HepG2 (cell line): Measurements from ENCODE around the gene PRKN. TPM values are rescaled to one million over a fixed set of nuclear protein-coding genes. Genes with fewer than 3 reads are reported as not detected.

Source experiments
- ATAC-seq: fragments of 200-7000 bp; cut with Tn5 transposase; 3 replicates; pipeline ENCODE4 v1.9.1; 2020; ENCODE audit warnings: mild to moderate bottlenecking, moderate library complexity
- BruUV-seq: library from RNA; stranded (reverse); fragments of 400-500 nt; replicated peaks from 2 replicates; lab custom pipeline; 2021; lab: Mats Ljungman, UMichigan
- CTCF ChIA-PET: fragments of 300-600 bp; formaldehyde crosslinking; extraction: SDS; loops from one replicate; lab custom pipeline; 2021; ENCODE audit warnings: low total read pairs, inconsistent platforms, low intra/inter-chr PET ratio; lab: Yijun Ruan, JAX
- POLR2A ChIA-PET: fragments of 350-600 bp; sonication (Branson Sonifier 250); formaldehyde crosslinking; loops from one replicate; lab custom pipeline; 2020; ENCODE audit warnings: antibody characterized with exemption, inconsistent platforms; lab: Yijun Ruan, JAX
- DNase-seq: peaks from one replicate; pipeline ENCODE4 v3.0.0-alpha.2; 2015; ENCODE audit warnings: low spot score
- FAIRE-seq: peaks from 3 replicates; lab custom pipeline; 2011; peaks lifted over from hg19 to GRCh38; lab: Jason Lieb, UNC
- H2AFZ ChIP-seq: one replicate; pipeline ENCODE4 v1.6.1; 2011; ENCODE audit warnings: low read length, inconsistent platforms
- H3K27ac ChIP-seq: fragments of 300-600 bp; 3 replicates; pipeline ENCODE4 v1.8.0; 2011; ENCODE audit warnings: mixed run types, mild to moderate bottlenecking, mixed read lengths, low read length, inconsistent platforms; ENCODE audit not compliant: insufficient read depth; ENCODE audit errors: extremely low read length
- H3K27me3 ChIP-seq, 2 experiments: fragments of 200-600 bp in 1 of 2; 2 replicates in 1 of 2; 3 replicates in 1 of 2; pipeline versions ENCODE4 v1.6.0 to v1.8.0; 2011; ENCODE audit warnings: low read length in 2 of 2, mild to moderate bottlenecking in 2 of 2, moderate library complexity in 2 of 2, inconsistent platforms in 1 of 2; ENCODE audit not compliant: insufficient read depth in 2 of 2, control insufficient read depth in 1 of 2
- H3K36me3 ChIP-seq, 2 experiments: fragments of 200-600 bp in 1 of 2; replicated peaks in 1 of 2; 2 replicates in 1 of 2; 3 replicates in 1 of 2; pipeline versions ENCODE4 v1.5.1 to v1.8.0; 2011; ENCODE audit warnings: low read length in 2 of 2, inconsistent platforms in 1 of 2; ENCODE audit not compliant: insufficient read depth in 2 of 2, control insufficient read depth in 1 of 2
- H3K4me1 ChIP-seq: 2 replicates; pipeline ENCODE4 v1.5.1; 2012; ENCODE audit warnings: low read length, inconsistent platforms; ENCODE audit not compliant: insufficient read depth
- H3K4me2 ChIP-seq: 2 replicates; pipeline ENCODE4 v1.6.0; 2011; ENCODE audit warnings: low read depth, low read length, inconsistent platforms
- H3K4me3 ChIP-seq, 3 experiments: fragments of 200-600 bp in 1 of 3; sonication (generic), shearing (Covaris generic) in 1 of 3; replicated peaks in 1 of 3; 2 replicates each; pipeline ENCODE4 v1.5.1; 2011 to 2016; ENCODE audit warnings: low read length in 3 of 3, inconsistent platforms in 2 of 3, low read depth in 2 of 3, mild to moderate bottlenecking in 2 of 3, control low read depth in 1 of 3, mixed read lengths in 1 of 3; ENCODE audit not compliant: insufficient read depth in 1 of 3
- H3K79me2 ChIP-seq: one replicate; pipeline ENCODE4 v1.6.1; 2011; ENCODE audit warnings: low read length, inconsistent platforms; ENCODE audit not compliant: insufficient read depth
- H3K9ac ChIP-seq: 2 replicates; pipeline ENCODE4 v1.6.0; 2011; ENCODE audit warnings: mild to moderate bottlenecking, low read depth, low read length, inconsistent platforms; ENCODE audit not compliant: insufficient read depth
- H3K9me3 ChIP-seq: 2 replicates; pipeline ENCODE4 v1.5.1; 2012; ENCODE audit warnings: mild to moderate bottlenecking, low read length
- H4K20me1 ChIP-seq: 2 replicates; pipeline ENCODE4 v1.6.0; 2011; ENCODE audit warnings: inconsistent platforms, mild to moderate bottlenecking, low read length, moderate library complexity; ENCODE audit not compliant: insufficient read depth
- CBFB ChIP-seq: sonication (generic); formaldehyde crosslinking; IDR thresholded peaks from 2 replicates; pipeline ENCODE4 v1.4.0; 2020; ENCODE audit warnings: missing genetic modification reagents
- CENPBD1 ChIP-seq: sonication (generic); formaldehyde crosslinking; IDR thresholded peaks from 2 replicates; pipeline ENCODE4 v1.8.0; 2022; ENCODE audit warnings: missing genetic modification reagents, low read depth, mild to moderate bottlenecking, borderline replicate concordance
- CREB3 ChIP-seq: sonication (generic); formaldehyde crosslinking; IDR thresholded peaks from 2 replicates; pipeline ENCODE4 v1.5.0; 2020; ENCODE audit warnings: missing genetic modification reagents
- ETV6 ChIP-seq: sonication (generic); formaldehyde crosslinking; conservative IDR thresholded peaks from 2 replicates; pipeline ENCODE4 v1.4.0; 2020; ENCODE audit warnings: missing genetic modification reagents
- GTF2F1 ChIP-seq: fragments of 150-350 bp; IDR thresholded peaks from 2 replicates; pipeline ENCODE4 v1.6.1; 2014; ENCODE audit warnings: low read length
- HDAC1 ChIP-seq: sonication (generic); formaldehyde crosslinking; IDR thresholded peaks from 2 replicates; pipeline ENCODE4 v1.5.1; 2020; ENCODE audit warnings: mild to moderate bottlenecking, missing genetic modification reagents
- HNF1B ChIP-seq: sonication (generic); formaldehyde crosslinking; IDR thresholded peaks from 2 replicates; pipeline ENCODE4 v1.5.1; 2020; ENCODE audit warnings: mild to moderate bottlenecking, moderate library complexity, missing genetic modification reagents
- JUND ChIP-seq: sonication (generic); formaldehyde crosslinking; IDR thresholded peaks from 2 replicates; pipeline ENCODE4 v1.8.0; 2022; ENCODE audit warnings: mild to moderate bottlenecking, missing genetic modification reagents
- KLF12 ChIP-seq: sonication (generic); formaldehyde crosslinking; IDR thresholded peaks from 2 replicates; pipeline ENCODE4 v1.4.0; 2020; ENCODE audit warnings: missing genetic modification reagents, borderline replicate concordance
- MTF2 ChIP-seq: sonication (generic); formaldehyde crosslinking; IDR thresholded peaks from 2 replicates; pipeline ENCODE4 v1.5.0; 2020; ENCODE audit warnings: missing genetic modification reagents, borderline replicate concordance
- SALL2 ChIP-seq: sonication (generic); formaldehyde crosslinking; IDR thresholded peaks from 2 replicates; pipeline ENCODE4 v1.8.1; 2023; ENCODE audit warnings: mild to moderate bottlenecking, missing genetic modification reagents, inconsistent platforms
- TCF7 ChIP-seq: sonication (generic); IDR thresholded peaks from 2 replicates; pipeline ENCODE4 v1.6.1; 2016; ENCODE audit warnings: antibody characterized with exemption, low read depth
- ZFP41 ChIP-seq: sonication (generic); formaldehyde crosslinking; IDR thresholded peaks from 2 replicates; pipeline ENCODE4 v1.4.0; 2020; ENCODE audit warnings: mild to moderate bottlenecking, missing genetic modification reagents, borderline replicate concordance
- ZIK1 ChIP-seq: sonication (generic); formaldehyde crosslinking; IDR thresholded peaks from 2 replicates; pipeline ENCODE4 v1.5.0; 2020; ENCODE audit warnings: mild to moderate bottlenecking, low read depth, missing genetic modification reagents, borderline replicate concordance
- ZNF317 ChIP-seq: sonication (generic); formaldehyde crosslinking; IDR thresholded peaks from 2 replicates; pipeline ENCODE4 v1.5.0; 2020; ENCODE audit warnings: mild to moderate bottlenecking, missing genetic modification reagents
- ZNF530 ChIP-seq: sonication (generic); formaldehyde crosslinking; IDR thresholded peaks from 2 replicates; pipeline ENCODE4 v1.5.0; 2020; ENCODE audit warnings: low read depth, mild to moderate bottlenecking, missing genetic modification reagents
- ZNF543 ChIP-seq: sonication (generic); formaldehyde crosslinking; IDR thresholded peaks from 2 replicates; pipeline ENCODE4 v1.4.0; 2020; ENCODE audit warnings: mild to moderate bottlenecking, missing genetic modification reagents
- WGBS: methylation state at CpG from one replicate; pipeline ENCODE4 v1.1.6; 2017; ENCODE audit warnings: low lambda C conversion rate; 5-methylcytosine and 5-hydroxymethylcytosine counted together
- in situ Hi-C: cut with HindIII; loops from 2 replicates; pipeline ENCODE4 v1.10.0; 2017; ENCODE audit warnings: low pct_unique_long_range_greater_than_20kb; ENCODE audit not compliant: extremely low pct_ligation_motif_present
- intact Hi-C: fragments of 100-400 bp; cut with micrococcal nuclease; formaldehyde crosslinking; loops from one replicate; pipeline ENCODE4 v1.10.0; 2022; ENCODE audit not compliant: unreplicated experiment
- polyA plus RNA-seq, 8 experiments: library from polyadenylated mRNA; depleted of rRNA in 3 of 8; stranded (reverse) in 7 of 8; unstranded in 1 of 8; fragments of >200 nt; fragmentation: Illumina TruSeq in 4 of 8; extraction: Trizol in 4 of 8; gene quantifications; 2 replicates each; pipeline versions ENCODE4 v1.2.1 to v1.2.3, GENCODE V29; 2011 to 2016; ENCODE audit warnings: low read depth in 4 of 8, missing spikeins in 1 of 8, mixed read lengths in 1 of 8; ENCODE audit not compliant: insufficient read depth in 1 of 8
- total RNA-seq, 5 experiments: library from RNA; depleted of rRNA; stranded (reverse); fragments of >200 nt; fragmentation: Illumina TruSeq; extraction: Trizol; gene quantifications; 2 replicates each; pipeline ENCODE4 v1.2.3, GENCODE V29; 2016; ENCODE audit warnings: low read depth in 1 of 5

The PRKN gene
- total and polyA plus RNA-seq, 2 of the 13 experiments (the other 11 are each of a cell fraction or from before 2014, with no cell fraction given): 0.31 to 0.44 TPM

GRCh38 chr6:161465403-161465802 lies 1262.2 kb downstream of the PRKN start:
- CTCF ChIA-PET: no interaction called here
- intact Hi-C loops: no loop called here
- DNase-seq (no peak), ATAC-seq (no peak), FAIRE-seq (no peak)
- no peaks in the 10 kb centered on the region for H3K27me3 ChIP-seq
- no peak overlapping the region for H3K4me2 ChIP-seq
- no peak overlapping the region for H3K9ac ChIP-seq
- POLR2A ChIA-PET: no interaction called here
- WGBS: 10% methylated on average over 2 of the region's 2 CpGs
- H3K9me3 ChIP-seq: no peaks in the 10 kb centered on the region
- in situ Hi-C loops: no loop called here
- H3K4me3 ChIP-seq: no peak overlapping the region
- no TSS peak for BruUV-seq
- no peak overlapping the region for H3K27ac ChIP-seq
- H3K79me2 ChIP-seq: no peaks in the 10 kb centered on the region
- TF ChIP-seq GTF2F1 (no peak), HNF1B (CRISPR knock-in tag) (no peak), ZNF317 (peak; percentile 61; the same call in 1 of the 2 replicates)
- H4K20me1 ChIP-seq: no peaks in the 10 kb centered on the region
- H2AFZ ChIP-seq: no peak overlapping the region
- H3K4me1 ChIP-seq: no peaks in the 10 kb centered on the region
- no peaks in the 10 kb centered on the region for H3K36me3 ChIP-seq

- 0% methylated on average over 2 of the region's 2 CpGs for WGBS
- Histone ChIP-seq H3K4me3 (no peak overlapping the region), H3K9me3 (no peaks in the 10 kb centered on the region), H3K27ac (no peak overlapping the region), H3K4me1 (no peaks in the 10 kb centered on the region), H4K20me1 (no peaks in the 10 kb centered on the region), H3K4me2 (no peak overlapping the region), H3K79me2 (no peaks in the 10 kb centered on the region), H2AFZ (no peak overlapping the region), H3K9ac (no peak overlapping the region), H3K36me3 (no peaks in the 10 kb centered on the region), H3K27me3 (no peaks in the 10 kb centered on the region)
- FAIRE-seq (no peak), DNase-seq (no peak), ATAC-seq (no peak)
- in situ Hi-C loops: no loop called here
- POLR2A ChIA-PET: no interaction called here
- intact Hi-C loops: no loop called here
- CTCF ChIA-PET: no interaction called here
- BruUV-seq: no TSS peak
- TF ChIP-seq CENPBD1 (CRISPR knock-in tag) (no peak), ZNF543 (CRISPR knock-in tag) (no peak), TCF7 (no peak), CREB3 (CRISPR knock-in tag) (no peak), HDAC1 (no peak), KLF12 (CRISPR knock-in tag) (no peak), ZIK1 (CRISPR knock-in tag) (no peak), ETV6 (no peak), JUND (CRISPR knock-in tag) (no peak), SALL2 (CRISPR knock-in tag) (no peak), MTF2 (no peak), ZFP41 (no peak), CBFB (CRISPR knock-in tag) (no peak), ZNF530 (CRISPR knock-in tag) (no peak)
Observed at GRCh38 chr6:161463071-161463470, 1264.5 kb downstream of the PRKN start.
